HT1080 (cell line): ENCODE measurements around the gene MGAT2. TPM values are rescaled to one million over a fixed set of nuclear protein-coding genes. Genes with fewer than 3 reads are reported as not detected.
A peak's percentile ranks its signal among the peaks of the same experiment; 100 is the strongest.

Source experiments
- DNase-seq: peaks from one replicate; pipeline ENCODE4 v3.0.0-alpha.2; 2015; ENCODE audit warnings: low read depth
- polyA plus RNA-seq, 2 experiments: library from polyadenylated mRNA; depleted of rRNA; stranded (reverse); fragments of >200 nt; gene quantifications; 2 replicates each; pipeline ENCODE4 v1.2.3, GENCODE V29; 2015
- total RNA-seq: library from RNA; depleted of rRNA; stranded (reverse); fragments of >200 nt; shearing (Covaris generic); gene quantifications from 2 replicates; pipeline ENCODE4 v1.2.3, GENCODE V29; 2014; rRNA removed

Gene MGAT2
- 93.9 and 97.1 TPM in 2 replicates for total RNA-seq
- polyA plus RNA-seq (2015; cell fraction: cytosol; rRNA removed), result 64.7 and 66.3 TPM in 2 replicates
- 30.9 and 31.9 TPM in 2 replicates for polyA plus RNA-seq (2015; cell fraction: nucleus; rRNA removed)

GRCh38 chr14:49620182-49621113, at the start of gene MGAT2, which contains the start of gene RPL36AL:
Gene MGAT2 (plus strand): TSS chr14:49620799. CDS start chr14:49621269, 470 bp downstream.
Gene RPL36AL (minus strand): TSS chr14:49620626. CDS start chr14:49619104, 1,522 bp downstream.
- DNase-seq, result peak; percentile 99

DNA sequence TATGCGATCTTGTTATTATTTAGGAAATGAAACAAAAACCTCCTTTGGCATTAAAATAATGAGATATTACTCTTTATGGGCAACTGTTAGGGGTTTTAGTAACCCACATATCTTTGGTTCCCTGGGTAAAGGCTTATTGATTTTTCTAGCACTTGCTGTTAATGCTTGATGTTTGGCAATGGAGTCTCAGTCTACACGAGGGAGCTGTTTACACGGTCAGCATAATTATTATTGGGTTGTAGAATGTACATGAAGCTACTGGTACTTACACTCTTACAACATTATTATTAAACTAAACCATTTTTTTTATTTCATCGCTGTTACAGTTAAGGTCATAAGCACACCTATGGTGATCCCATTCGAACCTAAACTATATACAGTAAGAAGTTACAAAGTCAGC, 46.6 kb upstream of the MGAT2 start:
- DNase-seq, result no peak

DNA sequence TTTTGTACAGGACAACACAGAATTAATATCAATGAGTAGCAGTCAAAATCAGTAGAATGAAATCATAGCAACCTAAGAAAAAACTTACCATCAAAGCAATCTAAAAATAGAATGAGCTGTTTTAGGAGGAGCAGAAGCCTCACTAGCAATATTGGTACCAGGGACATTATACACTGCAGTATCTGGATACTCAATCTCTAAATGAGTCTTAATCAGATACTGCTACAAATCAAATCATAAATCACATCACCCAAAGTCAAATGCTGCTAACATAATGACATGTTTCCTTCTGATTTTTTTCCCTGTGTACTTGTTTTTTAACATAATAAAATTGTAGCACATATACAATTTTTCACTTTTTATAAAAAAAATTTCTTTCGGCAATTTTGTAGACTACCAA, 42.5 kb upstream of the MGAT2 start:
- no peak for DNase-seq

DNA sequence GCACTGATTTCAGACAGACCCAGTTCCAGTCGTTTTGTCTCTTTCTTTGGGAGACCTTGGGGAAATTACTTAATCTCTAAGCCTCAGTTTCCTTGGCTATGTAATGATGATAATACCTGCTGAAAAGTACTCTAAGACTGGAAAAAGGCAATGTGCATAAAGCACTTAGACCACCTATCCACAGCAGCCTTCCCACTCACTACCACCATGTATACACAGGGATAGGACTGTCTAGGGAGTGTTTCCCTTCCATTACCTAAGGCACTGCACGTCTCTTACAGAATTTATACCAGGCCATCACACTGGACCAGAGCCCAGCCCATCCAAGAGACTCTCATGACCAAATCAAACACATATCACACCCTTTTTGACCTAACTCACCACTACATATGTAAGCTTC, 40.8 kb upstream of the MGAT2 start:
- no peak for DNase-seq

DNA sequence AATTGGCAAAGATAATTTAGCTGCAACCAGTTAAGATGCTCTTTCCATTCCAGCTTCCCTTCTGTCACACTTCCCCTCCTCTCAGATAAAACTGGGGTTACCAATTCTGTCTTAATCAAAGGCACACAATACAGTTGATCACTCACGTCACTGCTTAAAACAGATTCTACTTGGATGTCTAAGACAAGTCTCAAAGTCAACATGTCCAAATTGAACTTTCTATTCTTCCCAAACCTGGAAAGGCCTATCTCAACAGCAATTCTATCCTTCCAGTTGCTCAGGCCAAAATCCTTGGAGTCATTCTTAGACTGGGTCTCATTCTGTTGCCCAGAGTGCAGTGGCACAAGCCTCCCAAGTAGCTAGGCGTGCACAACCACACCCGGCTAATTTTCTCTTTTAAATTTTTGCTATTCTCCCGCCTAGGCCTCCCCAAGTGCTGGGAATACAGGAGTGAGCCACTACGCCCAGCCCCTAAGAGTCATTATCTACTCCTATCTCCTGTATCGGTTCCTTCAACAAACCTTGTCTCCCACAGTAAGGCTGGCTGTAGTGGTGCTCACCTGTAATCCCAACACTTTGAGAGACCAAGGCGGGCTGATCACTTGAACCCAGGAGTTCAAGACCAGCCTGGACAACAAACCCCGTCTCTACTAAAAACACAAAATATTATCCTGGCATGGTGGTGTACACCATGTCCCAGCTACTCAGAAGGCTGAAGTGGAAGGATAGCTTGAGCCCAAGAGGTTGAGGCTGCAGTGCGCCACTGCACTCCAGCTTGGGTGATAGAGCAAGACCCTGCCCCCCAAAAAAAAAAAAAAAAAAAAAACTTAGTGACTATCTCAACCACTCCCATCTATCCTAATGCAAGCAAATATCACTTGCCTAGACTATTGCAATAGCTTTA, 39.1 kb upstream of the MGAT2 start:
- DNase-seq, result peak; percentile 41

- DNase-seq, result peak; percentile 21
Measured at GRCh38 chr14:49582113-49582977, 38.3 kb upstream of the MGAT2 start.

DNA sequence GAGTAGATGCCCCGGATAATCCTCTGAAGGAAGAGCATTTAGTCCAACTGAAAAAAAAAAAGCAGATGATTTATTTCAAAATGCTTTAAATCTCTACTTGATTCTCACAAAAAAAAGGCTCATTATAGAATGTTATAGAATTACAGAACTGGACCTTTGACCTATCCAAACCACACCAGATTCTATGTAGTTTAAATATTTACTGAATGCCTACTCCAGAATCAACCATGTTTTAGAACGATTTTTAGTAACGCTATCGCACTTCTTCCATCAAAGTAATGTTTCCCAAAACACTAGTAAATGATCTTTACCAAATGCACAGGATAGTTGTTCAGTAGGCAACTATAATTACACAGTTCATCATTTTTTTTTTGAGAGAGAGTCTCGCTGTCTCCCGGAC, 37.0 kb upstream of the MGAT2 start:
- no peak for DNase-seq

DNA sequence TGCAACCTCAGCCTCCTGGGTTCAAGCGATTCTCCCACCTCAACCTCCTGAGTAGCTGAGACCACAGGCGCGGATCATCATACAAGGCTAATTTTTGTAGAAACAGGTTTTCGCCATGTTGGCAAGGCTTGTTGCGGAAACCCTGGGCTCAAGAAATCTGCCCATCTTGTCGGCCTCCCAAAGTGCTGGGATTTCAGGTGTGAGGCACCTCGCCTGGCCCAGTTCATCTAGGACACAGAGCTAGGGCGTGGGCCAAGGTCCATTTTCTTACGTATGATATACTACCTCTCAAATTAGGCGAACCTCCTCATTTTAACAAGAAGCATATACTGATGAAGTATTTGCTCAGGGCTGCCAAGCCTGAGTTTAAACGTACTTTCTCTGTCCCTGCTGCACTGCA, 36.5 kb upstream of the MGAT2 start:
- peak; percentile 9 for DNase-seq

GRCh38 chr14:49584981-49585640, 35.5 kb upstream of the MGAT2 start:
- DNase-seq, result peak; percentile 26

- DNase-seq, result peak; percentile 99
Measured at GRCh38 chr14:49585803-49586672, 34.6 kb upstream of the MGAT2 start, which contains the start of gene RPS29. Gene RPS29 (minus strand): TSS chr14:49586380. CDS start chr14:49586346, 34 bp downstream.

GRCh38 chr14:49586673-49587460, 33.7 kb upstream of the MGAT2 start:
- DNase-seq, result peak; percentile 87

- no peak for DNase-seq
Measured at GRCh38 chr14:49589387-49589786, 31.2 kb upstream of the MGAT2 start.

GRCh38 chr14:49593016-49593415, 27.6 kb upstream of the MGAT2 start:
- no peak for DNase-seq

- DNase-seq, result no peak
Measured at GRCh38 chr14:49594347-49595091, 26.1 kb upstream of the MGAT2 start.

DNA sequence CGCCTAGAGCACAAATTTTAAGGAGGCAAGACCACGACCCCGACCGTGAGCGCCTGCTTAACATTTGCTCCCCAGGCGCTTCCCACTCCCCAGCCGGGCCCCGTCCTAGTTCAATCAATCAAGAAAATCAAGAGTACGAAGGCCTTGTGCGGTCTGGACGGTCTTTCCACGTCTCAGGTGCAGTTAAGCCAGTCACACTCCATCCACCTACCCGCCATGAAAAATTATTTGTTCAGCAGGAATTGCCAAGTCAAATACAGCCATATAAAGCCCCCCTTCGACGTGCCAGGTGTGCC, 22.5 kb upstream of the MGAT2 start:
- DNase-seq, result no peak

GRCh38 chr14:49598485-49599300, 21.9 kb upstream of the MGAT2 start, which contains the start of gene LRR1:
Gene LRR1 (plus strand): TSS chr14:49598940. CDS start chr14:49599021, 81 bp downstream.
- DNase-seq, result peak; percentile 80

GRCh38 chr14:49607583-49607982, 13.0 kb upstream of the MGAT2 start:
- no peak for DNase-seq
